H1 (cell line): ENCODE measurements around the gene TNS3. TPM values are rescaled to one million over a fixed set of nuclear protein-coding genes. Genes with fewer than 3 reads are reported as not detected.

Experiments used
- CTCF ChIA-PET: fragments of 300-600 bp; sonication (Branson Sonifier 250); formaldehyde crosslinking; loops from one replicate; lab custom pipeline; 2021; ENCODE audit not compliant: partially characterized antibody; lab: Charles Lee
- POLR2A ChIA-PET: fragments of 300-600 bp; sonication (Branson Sonifier 250); formaldehyde crosslinking; loops from one replicate; lab custom pipeline; 2021; ENCODE audit warnings: inconsistent platforms; ENCODE audit not compliant: partially characterized antibody; lab: Charles Lee
- DNase-seq, 2 experiments: peaks; one replicate each; pipeline versions ENCODE4 v3.0.0 to v3.0.0-alpha.2; 2010 to 2022; ENCODE audit warnings: low spot score in 2 of 2, low read depth in 1 of 2, mixed read lengths in 1 of 2
- FAIRE-seq: peaks from 2 replicates; lab custom pipeline; 2011; peaks lifted over from hg19 to GRCh38; lab: Jason Lieb, UNC
- H2AFZ ChIP-seq: 2 replicates; pipeline ENCODE4 v1.8.1; 2012; ENCODE audit warnings: low read length, inconsistent platforms
- H2AK5ac ChIP-seq: 2 replicates; pipeline ENCODE4 v1.6.1; 2013; ENCODE audit warnings: low read depth, low read length
- H2BK120ac ChIP-seq: replicated peaks from 2 replicates; pipeline ENCODE3; 2013; ENCODE audit warnings: low read depth, low read length, inconsistent platforms
- H2BK12ac ChIP-seq: 2 replicates; pipeline ENCODE4 v1.6.1; 2013; ENCODE audit warnings: low read depth, low read length
- H2BK15ac ChIP-seq: 2 replicates; pipeline ENCODE4 v1.6.1; 2013; ENCODE audit warnings: low read length
- H2BK20ac ChIP-seq: 2 replicates; pipeline ENCODE4 v1.6.1; 2013; ENCODE audit warnings: low read length
- H2BK5ac ChIP-seq: 2 replicates; pipeline ENCODE4 v1.6.1; 2013; ENCODE audit warnings: low read depth, low read length
- H3K14ac ChIP-seq: 2 replicates; pipeline ENCODE4 v1.6.1; 2013; ENCODE audit warnings: inconsistent platforms; ENCODE audit not compliant: insufficient read length
- H3K18ac ChIP-seq: 2 replicates; pipeline ENCODE4 v1.6.1; 2013; ENCODE audit warnings: low read length; ENCODE audit errors: extremely low read depth
- H3K23ac ChIP-seq: 2 replicates; pipeline ENCODE4 v1.6.1; 2013; ENCODE audit warnings: inconsistent platforms; ENCODE audit not compliant: insufficient read length
- H3K23me2 ChIP-seq: 2 replicates; pipeline ENCODE4 v1.6.1; 2013; ENCODE audit warnings: low read depth, low read length
- H3K27ac ChIP-seq: 2 replicates; pipeline ENCODE4 v1.6.1; 2011; ENCODE audit warnings: low read depth, low read length, inconsistent platforms
- H3K27me3 ChIP-seq, 4 experiments: replicated peaks in 1 of 4; 1 replicate in 1 of 4; 2 replicates in 3 of 4; pipeline versions ENCODE4 v1.6.1 to v1.8.1; 2011 to 2013; ENCODE audit warnings: low read length in 3 of 4, mild to moderate bottlenecking in 3 of 4, inconsistent platforms in 2 of 4, mixed read lengths in 2 of 4, moderate library complexity in 1 of 4; ENCODE audit not compliant: control insufficient read depth in 3 of 4, insufficient read depth in 3 of 4; ENCODE audit errors: extremely low read depth in 1 of 4
- H3K36me3 ChIP-seq, 4 experiments: 2 replicates each; pipeline versions ENCODE4 v1.6.1 to v1.8.1; 2011 to 2013; ENCODE audit warnings: mild to moderate bottlenecking in 4 of 4, low read length in 3 of 4, moderate library complexity in 2 of 4, control low read depth in 1 of 4, inconsistent platforms in 1 of 4; ENCODE audit not compliant: insufficient read depth in 4 of 4, control insufficient read depth in 2 of 4
- H3K4ac ChIP-seq: replicated peaks from 2 replicates; pipeline ENCODE3; 2013; ENCODE audit warnings: low read length, low read depth, mixed read lengths, inconsistent platforms; ENCODE audit not compliant: insufficient read length
- H3K4me1 ChIP-seq, 4 experiments: replicated peaks in 1 of 4; 1 replicate in 1 of 4; 2 replicates in 3 of 4; pipeline versions ENCODE4 v1.6.1 to v1.8.1; 2011 to 2013; ENCODE audit warnings: low read length in 3 of 4, inconsistent platforms in 2 of 4, mixed read lengths in 1 of 4; ENCODE audit not compliant: insufficient read depth in 4 of 4, control insufficient read depth in 3 of 4
- H3K4me2 ChIP-seq, 2 experiments: 2 replicates each; pipeline versions ENCODE4 v1.6.1 to v1.8.1; 2011 to 2013; ENCODE audit warnings: low read depth in 2 of 2, low read length in 2 of 2, control low read depth in 1 of 2, inconsistent platforms in 1 of 2, mild to moderate bottlenecking in 1 of 2; ENCODE audit not compliant: insufficient read depth in 1 of 2
- H3K4me3 ChIP-seq, 4 experiments: fragments of 200-600, 300-600 bp in 1 of 4; sonication (generic), shearing (Covaris generic), sonication (Bioruptor Twin) in 1 of 4; 2 replicates each; pipeline versions ENCODE4 v1.5.1 to v1.8.1; 2011 to 2016; ENCODE audit warnings: low read length in 4 of 4, low read depth in 3 of 4, control low read depth in 2 of 4, inconsistent platforms in 2 of 4, mild to moderate bottlenecking in 2 of 4, mixed read lengths in 1 of 4, moderate library complexity in 1 of 4; ENCODE audit not compliant: insufficient read depth in 2 of 4; ENCODE audit errors: extremely low read depth in 1 of 4
- H3K56ac ChIP-seq: replicated peaks from 2 replicates; pipeline ENCODE3; 2013; ENCODE audit warnings: low read depth, mild to moderate bottlenecking, mixed read lengths, low read length, inconsistent platforms; ENCODE audit not compliant: insufficient read length
- H3K79me1 ChIP-seq: 2 replicates; pipeline ENCODE4 v1.6.1; 2013; ENCODE audit warnings: low read depth, low read length, control low read depth
- H3K79me2 ChIP-seq, 2 experiments: 2 replicates each; pipeline versions ENCODE4 v1.6.1 to v1.8.1; 2012 to 2013; ENCODE audit warnings: low read length in 2 of 2, mild to moderate bottlenecking in 2 of 2, inconsistent platforms in 1 of 2; ENCODE audit not compliant: insufficient read depth in 2 of 2, control insufficient read depth in 1 of 2
- H3K9ac ChIP-seq, 4 experiments: replicated peaks in 1 of 4; 1 replicate in 1 of 4; 2 replicates in 3 of 4; pipeline versions ENCODE4 v1.6.1 to v1.8.1; 2011 to 2013; ENCODE audit warnings: low read depth in 3 of 4, low read length in 3 of 4, control low read depth in 2 of 4, mild to moderate bottlenecking in 2 of 4, moderate library complexity in 2 of 4, inconsistent platforms in 1 of 4; ENCODE audit errors: extremely low read depth in 1 of 4
- H3K9me3 ChIP-seq, 2 experiments: 2 replicates each; pipeline versions ENCODE4 v1.6.1 to v1.8.1; 2012 to 2013; ENCODE audit warnings: mild to moderate bottlenecking in 2 of 2, moderate library complexity in 2 of 2, control low read depth in 1 of 2, inconsistent platforms in 1 of 2, low read depth in 1 of 2, low read length in 1 of 2, mixed read lengths in 1 of 2; ENCODE audit not compliant: insufficient read depth in 2 of 2
- H4K20me1 ChIP-seq, 2 experiments: replicated peaks in 1 of 2; 2 replicates each; pipeline versions ENCODE3 to v1.8.1; 2011 to 2013; ENCODE audit warnings: inconsistent platforms in 2 of 2, low read length in 2 of 2, mild to moderate bottlenecking in 1 of 2; ENCODE audit not compliant: insufficient read depth in 2 of 2, control insufficient read depth in 1 of 2
- H4K5ac ChIP-seq: 2 replicates; pipeline ENCODE4 v1.6.1; 2013; ENCODE audit warnings: low read length, low read depth, mixed read lengths, inconsistent platforms; ENCODE audit not compliant: insufficient read length
- H4K8ac ChIP-seq: 2 replicates; pipeline ENCODE4 v1.8.0; 2013; ENCODE audit warnings: mild to moderate bottlenecking, moderate library complexity, low read length, inconsistent platforms; ENCODE audit not compliant: insufficient read depth; ENCODE audit errors: extremely low read depth
- H4K91ac ChIP-seq: replicated peaks from 2 replicates; pipeline ENCODE3; 2013; ENCODE audit warnings: low read length, mixed read lengths, inconsistent platforms; ENCODE audit not compliant: insufficient read length
- KDM5A ChIP-seq: fragments of 200-600 bp; IDR thresholded peaks from 2 replicates; pipeline ENCODE4 v1.7.1; 2012; ENCODE audit warnings: mild to moderate bottlenecking, low read length, inconsistent platforms, mixed read lengths
- SIN3A ChIP-seq, 2 experiments: IDR thresholded peaks in 1 of 2; conservative IDR thresholded peaks in 1 of 2; 2 replicates each; pipeline ENCODE4 v1.6.1; 2011 to 2012; ENCODE audit warnings: low read length in 2 of 2, improper control_type of control experiment in 1 of 2, low read depth in 1 of 2, mild to moderate bottlenecking in 1 of 2
- SRF ChIP-seq: IDR thresholded peaks from 2 replicates; pipeline ENCODE4 v1.6.1; 2011; ENCODE audit warnings: mild to moderate bottlenecking, low read depth, low read length, moderate library complexity
- WGBS, 2 experiments: shearing (Covaris generic) in 1 of 2; methylation state at CpG; one replicate each; pipeline versions ENCODE4 v1.1.6 to v1.1.7; 2013 to 2015; ENCODE audit warnings: low lambda C conversion rate in 2 of 2, mixed read lengths in 2 of 2, inconsistent platforms in 1 of 2, low coverage in 1 of 2, missing lambda C conversion rate in 1 of 2; ENCODE audit not compliant: insufficient replicate concordance in 2 of 2, insufficient coverage in 1 of 2, insufficient read length in 1 of 2; ENCODE audit errors: extremely low coverage in 1 of 2, missing lambda C conversion rate in 1 of 2; 5-methylcytosine and 5-hydroxymethylcytosine counted together
- polyA plus RNA-seq, 7 experiments: library from polyadenylated mRNA; depleted of rRNA in 3 of 7; stranded (reverse) in 5 of 7; unstranded in 2 of 7; fragments of >200 nt in 5 of 7; fragments of 200-250 nt in 2 of 7; gene quantifications; 1 replicate in 5 of 7; 2 replicates in 1 of 7; 4 replicates in 1 of 7; pipeline versions ENCODE4 v1.2.1 to v1.2.3, GENCODE V29; 2011 to 2013; ENCODE audit warnings: missing spikeins in 2 of 7, mixed read lengths in 2 of 7
- total RNA-seq: library from RNA; stranded (reverse); fragmentation: NEBNext Ultra II Directional; extraction: Animal tissue kit (Norgen Biotek cat#: 25700); gene quantifications from 2 replicates; pipeline ENCODE4 v1.2.1, GENCODE V29; 2021
- TF ChIP-seq, protein P1 (sequence below): IDR thresholded peaks from 2 replicates; pipeline ENCODE4 v1.6.1; 2012; ENCODE audit warnings: inconsistent platforms

The TNS3 gene
- total and polyA plus RNA-seq, 2 of the 8 experiments (the other 6 are each of a cell fraction or from before 2014, with no cell fraction given), result 11.9 to 24.2 TPM

DNA sequence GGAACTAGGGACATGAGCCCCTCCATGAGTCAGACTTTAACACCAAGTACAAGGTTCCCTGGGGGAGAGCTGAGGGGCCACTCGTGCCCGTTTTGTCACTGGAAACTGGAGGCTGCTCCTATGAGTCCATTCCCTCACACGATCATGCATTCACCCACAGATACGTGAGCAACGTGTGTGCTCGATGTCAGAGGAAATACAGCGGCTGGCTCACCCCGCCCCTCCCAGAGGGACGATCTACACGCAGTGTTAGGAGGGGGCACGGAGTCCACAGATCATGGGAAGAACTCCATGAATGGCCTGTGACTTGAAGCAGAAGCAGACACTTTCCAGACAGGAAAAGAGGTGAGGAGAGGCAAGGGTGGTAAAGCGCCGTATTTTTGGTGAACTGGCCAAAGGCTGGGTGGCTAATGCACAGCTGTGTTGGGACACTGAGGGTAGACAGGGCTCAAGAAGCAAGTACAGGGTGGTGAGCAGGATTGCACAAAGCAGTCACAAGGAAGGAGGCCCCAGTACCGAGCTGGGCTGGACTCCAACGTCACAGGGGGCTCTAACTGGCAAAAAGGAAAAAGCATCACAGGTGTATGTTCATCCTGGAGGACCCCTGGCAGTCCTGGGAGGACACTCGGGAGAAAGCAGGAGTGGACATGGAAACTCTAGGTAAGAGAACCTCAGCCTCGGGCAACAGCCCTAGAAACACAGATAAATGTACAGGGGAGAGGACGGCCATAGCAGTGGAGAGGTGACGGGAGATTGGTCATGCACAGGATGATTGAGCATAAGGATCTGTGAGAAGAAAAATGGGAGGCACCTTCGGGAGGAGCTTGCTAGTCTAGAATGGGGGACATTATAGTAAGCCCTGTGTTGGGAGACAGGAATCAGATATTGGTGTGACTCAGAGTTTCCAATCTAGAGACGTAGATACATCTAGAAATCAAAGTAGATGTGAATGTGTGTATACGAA, 41.2 kb downstream of the TNS3 start:
- H3K36me3 ChIP-seq, result no peaks in the 10 kb centered on the region
- POLR2A ChIA-PET, result no interaction called here
- no peak overlapping the region for H2AFZ ChIP-seq
- no peak overlapping the region for H3K56ac ChIP-seq
- no peak overlapping the region for H2BK5ac ChIP-seq
- H3K27me3 ChIP-seq, result peaks cover 0 to 13% (median 12%) of the 10 kb centered on the region in 4 experiments; a peak in 5 of 7 replicates
- H3K14ac ChIP-seq, result no peak overlapping the region
- DNase-seq (no peak), FAIRE-seq (no peak)
- H2BK120ac ChIP-seq, result no peak overlapping the region
- no peak overlapping the region for H3K9ac ChIP-seq
- H4K20me1 ChIP-seq, result peaks cover 1 to 10% of the 10 kb centered on the region in 2 experiments
- no peak overlapping the region for H2BK12ac ChIP-seq
- no peak overlapping the region for H4K91ac ChIP-seq
- CTCF ChIA-PET, result interaction anchor here (0.6 kb wide), 1 partner anchor 172 kb away, joined by 3 read pairs; no protein-coding TSS in a partner anchor
- no peak overlapping the region for H3K23ac ChIP-seq
- no peak overlapping the region for H2AK5ac ChIP-seq
- no peaks in the 10 kb centered on the region for H3K9me3 ChIP-seq
- H2BK15ac ChIP-seq, result no peak overlapping the region
- peaks cover 0 to 2% of the 10 kb centered on the region in 2 experiments; a peak in 1 of 4 replicates for H3K79me2 ChIP-seq
- no peak overlapping the region for H4K5ac ChIP-seq
- peaks cover 10 to 27% (median 20%) of the 10 kb centered on the region in 4 experiments for H3K4me1 ChIP-seq
- H3K79me1 ChIP-seq, result peaks cover 14% of the 10 kb centered on the region
- peak overlapping the region; percentile 36; the same call in 1 of the 2 replicates for H4K8ac ChIP-seq
- no peak overlapping the region for H3K4me3 ChIP-seq
- no peak overlapping the region for H2BK20ac ChIP-seq
- no peak overlapping the region for H3K18ac ChIP-seq
- H3K4ac ChIP-seq, result no peak overlapping the region
- peaks cover 11% of the 10 kb centered on the region for H3K23me2 ChIP-seq
- WGBS, 2 experiments, result 91% methylated on average over 22 of the region's 22 CpGs; no CpG with 5 or more reads in 1 of the 2 experiments
- TF ChIP-seq SRF (no peak), KDM5A (no peak), SIN3A (conservative IDR thresholded peaks at IDR 0.05 in 1 of 2, IDR thresholded peaks at IDR 0.05 in 1 of 2; ENCODE audit: low read depth in 1 of 2, low read length in 2 of 2) (no peak)
- TF ChIP-seq, protein P1, sequence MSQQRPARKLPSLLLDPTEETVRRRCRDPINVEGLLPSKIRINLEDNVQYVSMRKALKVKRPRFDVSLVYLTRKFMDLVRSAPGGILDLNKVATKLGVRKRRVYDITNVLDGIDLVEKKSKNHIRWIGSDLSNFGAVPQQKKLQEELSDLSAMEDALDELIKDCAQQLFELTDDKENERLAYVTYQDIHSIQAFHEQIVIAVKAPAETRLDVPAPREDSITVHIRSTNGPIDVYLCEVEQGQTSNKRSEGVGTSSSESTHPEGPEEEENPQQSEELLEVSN, result no peak
- no peak overlapping the region for H3K27ac ChIP-seq
- no peak overlapping the region for H3K4me2 ChIP-seq
